CD14-positive monocyte (primary cell): ENCODE results near the gene ACSS1. TPM values are rescaled to one million over a fixed set of nuclear protein-coding genes. Genes with fewer than 3 reads are reported as not detected.
A peak's percentile ranks its signal among the peaks of the same experiment; 100 is the strongest.

Experiments
- DNase-seq, 3 donors: peaks; one replicate each; pipeline ENCODE4 v3.0.0-alpha.2; 2011 to 2022
- H2AFZ ChIP-seq: 2 replicates; pipeline ENCODE4 v1.6.0; 2012; ENCODE audit warnings: mild to moderate bottlenecking, low read depth, low read length, inconsistent platforms; ENCODE audit not compliant: insufficient read depth, poor library complexity, severe bottlenecking
- H3K27ac ChIP-seq, 2 donors: 1 replicate in 1 of 2; 2 replicates in 1 of 2; pipeline ENCODE4 v1.5.1; 2012 to 2013; ENCODE audit warnings: low read length in 2 of 2, control low read depth in 1 of 2, inconsistent platforms in 1 of 2, low read depth in 1 of 2, mild to moderate bottlenecking in 1 of 2
- H3K27me3 ChIP-seq, 2 donors: one replicate each; pipeline versions ENCODE4 v1.6.0 to v1.6.1; 2011 to 2013; ENCODE audit warnings: low read length in 2 of 2; ENCODE audit not compliant: control insufficient read depth in 2 of 2, insufficient read depth in 2 of 2
- H3K36me3 ChIP-seq, 2 donors: replicated peaks in 1 of 2; 1 replicate in 1 of 2; 2 replicates in 1 of 2; pipeline versions ENCODE4 v1.5.1 to v1.6.1; 2012 to 2013; ENCODE audit warnings: low read length in 2 of 2, control low read depth in 1 of 2, inconsistent platforms in 1 of 2, mild to moderate bottlenecking in 1 of 2; ENCODE audit not compliant: insufficient read depth in 2 of 2, control insufficient read depth in 1 of 2
- H3K4me1 ChIP-seq, 2 donors: 1 replicate in 1 of 2; 2 replicates in 1 of 2; pipeline versions ENCODE4 v1.5.1 to v1.6.1; 2012 to 2013; ENCODE audit warnings: low read length in 2 of 2, control low read depth in 1 of 2, inconsistent platforms in 1 of 2, mild to moderate bottlenecking in 1 of 2, moderate library complexity in 1 of 2; ENCODE audit not compliant: insufficient read depth in 2 of 2, control insufficient read depth in 1 of 2
- H3K4me2 ChIP-seq: replicated peaks from 2 replicates; pipeline ENCODE3; 2012; ENCODE audit warnings: low read length, moderate library complexity, mild to moderate bottlenecking; ENCODE audit not compliant: poor library complexity, severe bottlenecking; ENCODE audit errors: extremely low read depth
- H3K4me3 ChIP-seq, 3 experiments: fragments of 200-600 bp in 1 of 3; sonication (generic) in 1 of 3; replicated peaks in 1 of 3; 1 replicate in 2 of 3; 2 replicates in 1 of 3; pipeline ENCODE4 v1.5.1; 2011 to 2013; ENCODE audit warnings: low read length in 3 of 3, mild to moderate bottlenecking in 3 of 3, control low read depth in 2 of 3, low read depth in 2 of 3, inconsistent platforms in 1 of 3, moderate library complexity in 1 of 3
- H3K79me2 ChIP-seq: 2 replicates; pipeline ENCODE4 v1.6.0; 2012; ENCODE audit warnings: mild to moderate bottlenecking, control low read depth, inconsistent platforms, low read length, moderate library complexity; ENCODE audit not compliant: insufficient read depth
- H3K9ac ChIP-seq: 2 replicates; pipeline ENCODE4 v1.6.0; 2017; ENCODE audit warnings: low read length, mild to moderate bottlenecking; ENCODE audit not compliant: insufficient read depth, poor library complexity, severe bottlenecking
- H3K9me3 ChIP-seq, 2 donors: replicated peaks in 1 of 2; 1 replicate in 1 of 2; 2 replicates in 1 of 2; pipeline versions ENCODE4 v1.5.1 to v1.6.1; 2012 to 2013; ENCODE audit warnings: low read length in 2 of 2, control low read depth in 1 of 2; ENCODE audit not compliant: control insufficient read depth in 1 of 2, insufficient read depth in 1 of 2
- H4K20me1 ChIP-seq: 2 replicates; pipeline ENCODE4 v1.6.0; 2012; ENCODE audit warnings: mild to moderate bottlenecking, low read length, control low read depth, moderate library complexity; ENCODE audit not compliant: insufficient read depth
- H3K27ac Mint-ChIP-seq, 7 donors: one replicate each; pipeline ENCODE4 v1.8.0; 2020; ENCODE audit warnings: mild to moderate bottlenecking in 7 of 7, mixed read lengths in 7 of 7, moderate library complexity in 6 of 7, inconsistent platforms in 2 of 7
- H3K27me3 Mint-ChIP-seq, 3 donors: one replicate each; pipeline ENCODE4 v1.8.0; 2021 to 2022; ENCODE audit warnings: low read depth in 3 of 3, mild to moderate bottlenecking in 3 of 3, mixed read lengths in 3 of 3, moderate library complexity in 3 of 3, inconsistent platforms in 1 of 3
- H3K36me3 Mint-ChIP-seq, 2 donors: one replicate each; pipeline ENCODE4 v1.8.0; 2020; ENCODE audit warnings: mixed read lengths in 2 of 2, inconsistent platforms in 1 of 2, mild to moderate bottlenecking in 1 of 2
- H3K4me1 Mint-ChIP-seq: one replicate; pipeline ENCODE4 v1.8.0; 2020; ENCODE audit warnings: mild to moderate bottlenecking, mixed read lengths
- H3K4me3 Mint-ChIP-seq, 2 donors: one replicate each; pipeline ENCODE4 v1.8.0; 2020; ENCODE audit warnings: mild to moderate bottlenecking in 2 of 2, mixed read lengths in 2 of 2, moderate library complexity in 1 of 2
- H3K9me3 Mint-ChIP-seq, 7 donors: one replicate each; pipeline ENCODE4 v1.8.0; 2020 to 2022; ENCODE audit warnings: mixed read lengths in 7 of 7, mild to moderate bottlenecking in 6 of 7, moderate library complexity in 6 of 7, inconsistent platforms in 2 of 7
- WGBS: methylation state at CpG from one replicate; pipeline ENCODE4 v1.1.5; 2013; ENCODE audit warnings: missing lambda C conversion rate; ENCODE audit not compliant: insufficient coverage; 5-methylcytosine and 5-hydroxymethylcytosine counted together
- intact Hi-C, 2 donors: fragments of 100-400 bp; cut with micrococcal nuclease; formaldehyde crosslinking; loops; one replicate each; pipeline versions ENCODE4 v1.15.0 to v1.15.1; 2023
- polyA plus RNA-seq, 3 donors: library from polyadenylated mRNA; depleted of rRNA in 1 of 3; unstranded in 2 of 3; stranded (reverse) in 1 of 3; fragments of 300-500 nt in 2 of 3; fragments of >200 nt in 1 of 3; fragmentation: Illumina TruSeq in 2 of 3; gene quantifications; 1 replicate in 2 of 3; 2 replicates in 1 of 3; pipeline ENCODE4 v1.2.3, GENCODE V29; 2012 to 2021
- TF ChIP-seq, protein P1 (sequence below): fragments of 200-600 bp; IDR thresholded peaks from one replicate; pipeline ENCODE4 v1.8.0; 2022; ENCODE audit warnings: antibody characterized with exemption, mild to moderate bottlenecking

ACSS1 gene
- polyA plus RNA-seq, 3 donors, result 26.6 to 32.0 (median 27.6) TPM

DNA sequence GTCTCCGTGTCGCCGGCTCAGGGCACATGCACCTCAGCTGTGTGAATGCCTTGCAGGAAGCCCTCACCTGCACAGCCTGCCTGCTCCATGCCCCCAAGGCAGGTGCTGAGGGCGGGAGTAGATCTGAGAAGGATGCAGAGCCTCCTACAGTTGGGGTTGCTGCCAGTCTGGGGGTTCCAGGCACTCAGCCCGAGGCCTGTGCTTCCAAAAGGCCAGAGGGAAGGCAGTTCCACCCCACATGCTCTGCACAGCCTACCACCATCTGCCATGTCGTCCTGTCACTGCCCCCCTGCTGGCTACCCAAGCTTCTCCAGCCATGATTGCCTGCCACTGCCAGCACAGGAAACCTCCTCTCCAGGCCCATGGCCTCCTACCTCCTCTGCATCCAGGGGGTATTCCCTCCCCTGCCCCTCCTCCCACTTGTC is 19.3 kb downstream of the ACSS1 start:
- TF ChIP-seq, protein P1, sequence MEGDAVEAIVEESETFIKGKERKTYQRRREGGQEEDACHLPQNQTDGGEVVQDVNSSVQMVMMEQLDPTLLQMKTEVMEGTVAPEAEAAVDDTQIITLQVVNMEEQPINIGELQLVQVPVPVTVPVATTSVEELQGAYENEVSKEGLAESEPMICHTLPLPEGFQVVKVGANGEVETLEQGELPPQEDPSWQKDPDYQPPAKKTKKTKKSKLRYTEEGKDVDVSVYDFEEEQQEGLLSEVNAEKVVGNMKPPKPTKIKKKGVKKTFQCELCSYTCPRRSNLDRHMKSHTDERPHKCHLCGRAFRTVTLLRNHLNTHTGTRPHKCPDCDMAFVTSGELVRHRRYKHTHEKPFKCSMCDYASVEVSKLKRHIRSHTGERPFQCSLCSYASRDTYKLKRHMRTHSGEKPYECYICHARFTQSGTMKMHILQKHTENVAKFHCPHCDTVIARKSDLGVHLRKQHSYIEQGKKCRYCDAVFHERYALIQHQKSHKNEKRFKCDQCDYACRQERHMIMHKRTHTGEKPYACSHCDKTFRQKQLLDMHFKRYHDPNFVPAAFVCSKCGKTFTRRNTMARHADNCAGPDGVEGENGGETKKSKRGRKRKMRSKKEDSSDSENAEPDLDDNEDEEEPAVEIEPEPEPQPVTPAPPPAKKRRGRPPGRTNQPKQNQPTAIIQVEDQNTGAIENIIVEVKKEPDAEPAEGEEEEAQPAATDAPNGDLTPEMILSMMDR, result no peak
- Histone ChIP-seq H2AFZ (no peak overlapping the region), H3K9ac (no peak overlapping the region), H3K79me2 (peaks cover 3% of the 10 kb centered on the region), H3K27me3 (no peaks in the 10 kb centered on the region), H3K4me1 (peaks cover 28 to 31% of the 10 kb centered on the region in 2 donors), H3K36me3 (peaks cover 0 to 10% of the 10 kb centered on the region in 2 donors), H3K4me3 (no peak overlapping the region), H4K20me1 (peaks cover 17% of the 10 kb centered on the region), H3K4me2 (no peak overlapping the region), H3K9me3 (no peaks in the 10 kb centered on the region), H3K27ac (no peak overlapping the region)
- H3K36me3 Mint-ChIP-seq, result peaks cover 3 to 12% of the 10 kb centered on the region in 2 donors
- no peak overlapping the region for H3K4me3 Mint-ChIP-seq
- peaks cover 40% of the 10 kb centered on the region for H3K4me1 Mint-ChIP-seq
- WGBS, result 99% methylated on average over 6 of the region's 6 CpGs
- no peak for DNase-seq
- no peaks in the 10 kb centered on the region for H3K27me3 Mint-ChIP-seq
- H3K9me3 Mint-ChIP-seq, result no peaks in the 10 kb centered on the region
- intact Hi-C loops, result no loop called here
- peak overlapping the region in 1 of 7 donors; percentile 26 for H3K27ac Mint-ChIP-seq

DNA sequence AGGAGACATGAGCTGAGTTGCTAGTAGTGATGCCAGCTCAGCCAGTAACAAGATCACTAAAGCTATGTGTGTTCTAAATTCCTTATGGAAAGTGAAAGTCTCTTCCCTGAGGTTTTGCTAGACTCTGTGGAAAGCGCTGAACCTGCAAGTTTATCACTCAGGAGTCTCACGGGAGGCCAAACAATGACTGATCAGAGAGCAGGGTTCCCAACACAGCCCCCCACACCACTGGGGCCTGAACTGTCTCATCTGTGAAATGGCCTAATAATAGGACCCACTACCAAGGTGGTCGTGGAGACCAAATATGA is 19.9 kb downstream of the ACSS1 start:
- Mint-ChIP-seq H3K4me3 (no peak overlapping the region), H3K27ac (peak overlapping the region in 2 of 7 donors; percentile 28 to 40), H3K27me3 (no peaks in the 10 kb centered on the region), H3K36me3 (peaks cover 3 to 12% of the 10 kb centered on the region in 2 donors), H3K4me1 (peaks cover 34% of the 10 kb centered on the region), H3K9me3 (no peaks in the 10 kb centered on the region)
- DNase-seq, result no peak
- Histone ChIP-seq H3K4me2 (no peak overlapping the region), H3K4me3 (no peak overlapping the region), H3K27me3 (no peaks in the 10 kb centered on the region), H3K4me1 (peaks cover 23 to 25% of the 10 kb centered on the region in 2 donors), H3K36me3 (peaks cover 0 to 10% of the 10 kb centered on the region in 2 donors), H3K79me2 (peaks cover 3% of the 10 kb centered on the region), H3K9ac (no peak overlapping the region), H4K20me1 (peaks cover 20% of the 10 kb centered on the region), H3K9me3 (no peaks in the 10 kb centered on the region), H3K27ac (no peak overlapping the region), H2AFZ (no peak overlapping the region)
- intact Hi-C loops, result no loop called here
- TF ChIP-seq, protein P1, result no peak
- WGBS, result 100% methylated on average over 1 of the region's 3 CpGs
